ENCODE results near the gene COL5A3.

COL5A3 gene

DNA sequence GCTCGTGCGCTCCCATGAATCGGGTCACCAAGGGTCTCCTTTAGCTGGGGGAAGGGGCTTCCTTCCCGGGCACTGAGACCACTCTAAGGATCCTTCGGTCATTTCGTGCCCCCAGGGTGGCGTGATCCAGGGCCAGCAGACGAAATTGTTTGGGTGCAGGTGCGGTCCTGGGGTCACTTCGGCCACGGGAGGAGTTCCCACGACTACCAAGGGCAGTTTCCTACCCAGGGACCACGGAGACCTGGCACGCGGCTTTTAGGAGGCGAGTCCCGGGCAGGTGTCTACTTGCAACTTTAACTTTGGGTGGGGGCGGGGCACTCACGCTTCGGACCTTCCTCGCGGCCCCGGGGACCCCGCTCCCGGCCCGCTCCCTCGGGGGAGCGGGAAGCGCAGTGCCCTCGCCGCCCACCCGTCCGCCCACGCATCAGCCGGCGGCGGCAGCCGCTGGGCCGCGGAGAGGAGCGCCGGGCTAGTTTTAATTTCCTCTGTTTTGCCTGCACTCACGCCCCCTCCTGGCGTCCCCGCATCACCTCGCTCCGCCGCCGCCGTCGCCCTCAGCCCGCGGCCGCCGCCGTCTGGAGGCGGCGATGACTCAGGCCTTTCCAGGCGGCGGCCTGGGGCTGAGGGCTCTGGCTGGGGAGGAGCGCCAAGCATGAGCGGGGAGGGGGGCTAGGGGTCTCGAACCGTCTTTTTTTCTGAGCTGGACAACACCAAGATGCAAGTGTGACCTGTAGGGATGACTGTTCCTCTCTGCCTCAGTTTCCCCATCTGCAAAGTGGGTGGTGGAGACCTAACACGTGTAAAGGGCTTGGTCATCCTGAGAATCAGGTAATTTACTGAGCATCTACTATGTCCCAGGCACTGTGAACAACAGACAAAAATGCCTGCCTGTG lies 95.7 kb downstream of the COL5A3 start:
- peak overlapping the region; percentile 42; the same call in 1 of the 2 replicates for H3K27ac ChIP-seq
- TF ChIP-seq, protein P1, sequence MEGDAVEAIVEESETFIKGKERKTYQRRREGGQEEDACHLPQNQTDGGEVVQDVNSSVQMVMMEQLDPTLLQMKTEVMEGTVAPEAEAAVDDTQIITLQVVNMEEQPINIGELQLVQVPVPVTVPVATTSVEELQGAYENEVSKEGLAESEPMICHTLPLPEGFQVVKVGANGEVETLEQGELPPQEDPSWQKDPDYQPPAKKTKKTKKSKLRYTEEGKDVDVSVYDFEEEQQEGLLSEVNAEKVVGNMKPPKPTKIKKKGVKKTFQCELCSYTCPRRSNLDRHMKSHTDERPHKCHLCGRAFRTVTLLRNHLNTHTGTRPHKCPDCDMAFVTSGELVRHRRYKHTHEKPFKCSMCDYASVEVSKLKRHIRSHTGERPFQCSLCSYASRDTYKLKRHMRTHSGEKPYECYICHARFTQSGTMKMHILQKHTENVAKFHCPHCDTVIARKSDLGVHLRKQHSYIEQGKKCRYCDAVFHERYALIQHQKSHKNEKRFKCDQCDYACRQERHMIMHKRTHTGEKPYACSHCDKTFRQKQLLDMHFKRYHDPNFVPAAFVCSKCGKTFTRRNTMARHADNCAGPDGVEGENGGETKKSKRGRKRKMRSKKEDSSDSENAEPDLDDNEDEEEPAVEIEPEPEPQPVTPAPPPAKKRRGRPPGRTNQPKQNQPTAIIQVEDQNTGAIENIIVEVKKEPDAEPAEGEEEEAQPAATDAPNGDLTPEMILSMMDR (conservative IDR thresholded peaks at IDR 0.05), result peak; percentile 78

DNA sequence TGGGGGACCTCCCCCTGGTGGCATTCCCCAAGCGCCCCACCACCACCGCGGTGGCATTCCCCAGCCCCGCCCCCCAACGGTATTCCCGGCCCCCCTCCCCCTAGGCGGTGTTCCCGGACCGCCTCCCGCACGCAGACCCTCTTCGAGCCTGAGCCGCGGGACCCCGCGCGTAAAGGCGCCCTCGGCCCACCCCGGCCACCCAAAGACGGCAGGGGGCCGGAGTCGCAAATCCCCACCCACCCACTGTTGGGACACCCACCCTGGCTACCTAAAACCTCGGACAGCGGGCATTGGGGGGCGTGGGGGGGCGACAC lies 96.3 kb downstream of the COL5A3 start:
- TF ChIP-seq, protein P1 (conservative IDR thresholded peaks at IDR 0.05), result no peak
- peak overlapping the region; percentile 42; the same call in 1 of the 2 replicates for H3K27ac ChIP-seq

DNA sequence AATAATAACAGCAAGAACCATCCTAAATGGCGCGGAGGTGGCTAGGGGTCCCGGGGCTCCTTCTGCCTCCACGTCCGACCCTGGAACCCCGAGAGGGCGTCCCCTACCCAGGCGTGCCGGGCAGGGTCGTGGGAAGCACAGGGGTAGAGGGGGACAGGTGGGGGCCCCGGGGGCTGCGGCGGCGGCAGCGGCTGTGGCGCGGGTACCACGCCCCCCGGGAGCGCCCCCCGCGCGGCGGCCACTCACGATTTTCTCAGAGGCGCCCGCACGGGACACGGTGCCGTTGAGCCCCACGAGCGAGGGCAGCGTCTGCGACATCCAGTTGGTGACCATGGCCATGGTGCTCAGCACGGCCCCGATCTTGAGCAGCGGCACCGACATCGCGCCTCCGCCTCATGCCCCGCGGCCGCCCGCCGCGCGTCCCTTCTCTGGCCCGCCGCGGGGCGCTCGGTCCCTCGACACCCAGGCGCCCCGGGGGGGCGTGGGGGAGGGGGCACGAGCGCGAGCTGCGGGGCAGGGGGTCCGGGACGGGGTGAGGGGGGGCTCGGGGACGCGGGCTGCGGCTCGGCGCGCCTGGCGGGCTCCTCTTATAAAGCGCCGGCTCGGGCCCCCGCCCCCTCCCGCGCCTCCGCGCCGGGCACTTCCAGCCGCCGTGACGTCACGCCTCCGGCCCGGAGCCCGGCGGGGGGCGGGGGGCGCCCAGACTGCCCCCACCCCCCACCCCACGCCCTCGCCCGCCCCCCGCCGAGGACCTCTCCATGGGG lies 96.9 kb downstream of the COL5A3 start:
- H3K27ac ChIP-seq, result no peak overlapping the region; the same call in 1 of the 2 replicates
- TF ChIP-seq, protein P1 (conservative IDR thresholded peaks at IDR 0.05), result no peak

DNA sequence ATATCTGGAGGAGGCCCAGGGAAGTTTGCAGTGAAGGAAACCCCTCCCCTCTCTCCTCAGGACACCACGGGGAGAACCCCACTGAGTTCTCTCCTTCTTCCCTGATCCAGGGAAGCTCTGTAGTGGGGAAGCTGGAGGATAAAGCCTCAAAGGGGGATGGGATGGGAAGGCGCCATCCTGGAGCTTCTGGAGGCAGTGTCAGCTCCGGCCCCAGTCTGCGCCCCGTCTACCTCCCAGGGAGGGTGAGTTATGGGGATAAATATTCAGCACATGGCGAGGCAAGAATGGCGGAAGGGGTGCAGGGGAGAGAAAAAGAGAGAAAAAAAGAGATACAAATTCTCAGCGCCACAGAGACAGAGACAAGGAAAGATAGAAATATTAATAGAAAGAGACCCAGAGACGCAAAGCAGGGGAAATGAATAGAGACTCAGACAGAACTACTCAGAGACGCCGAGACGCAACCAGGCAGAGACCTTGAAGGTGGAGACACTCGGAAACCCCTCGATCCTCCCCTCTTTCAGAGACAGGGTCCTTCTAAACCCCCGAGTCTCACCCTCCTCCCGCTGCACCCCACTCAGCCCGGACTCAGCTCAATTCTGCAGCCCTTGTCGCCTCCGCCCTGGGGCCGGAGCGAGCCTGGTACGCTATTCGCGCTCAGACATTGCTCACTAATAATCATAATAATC lies 97.6 kb downstream of the COL5A3 start:
- TF ChIP-seq, protein P1 (conservative IDR thresholded peaks at IDR 0.05), result no peak
- no peak overlapping the region for H3K27ac ChIP-seq

DNA sequence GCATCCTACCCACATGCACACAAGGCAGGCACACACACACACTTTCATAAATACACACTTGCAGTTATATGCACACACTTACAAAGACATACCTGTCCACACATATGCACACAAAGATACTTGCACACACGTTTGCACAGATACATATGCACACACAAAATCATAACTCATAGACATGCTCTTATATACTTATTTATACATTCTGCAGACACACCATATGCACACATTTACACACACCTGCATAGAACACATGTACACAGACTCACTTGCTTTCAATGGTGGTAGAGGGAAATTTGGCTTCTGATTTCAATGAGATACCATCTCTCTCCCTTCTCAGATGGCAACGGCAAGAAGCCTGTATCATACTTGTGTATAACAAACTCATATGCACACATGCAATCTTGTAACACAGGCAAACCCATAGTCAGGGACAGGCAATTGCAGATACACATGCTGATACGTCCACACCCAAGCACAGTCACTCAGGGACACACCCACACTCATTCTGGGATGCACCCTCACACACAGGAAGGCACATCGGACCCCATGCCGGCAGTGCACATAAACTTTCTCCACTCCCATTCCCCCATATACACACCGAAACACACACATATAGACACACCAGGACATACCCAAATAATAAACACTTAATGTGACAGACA lies 98.6 kb downstream of the COL5A3 start:
- H3K27ac ChIP-seq, result no peak overlapping the region
- TF ChIP-seq, protein P1 (conservative IDR thresholded peaks at IDR 0.05), result no peak

DNA sequence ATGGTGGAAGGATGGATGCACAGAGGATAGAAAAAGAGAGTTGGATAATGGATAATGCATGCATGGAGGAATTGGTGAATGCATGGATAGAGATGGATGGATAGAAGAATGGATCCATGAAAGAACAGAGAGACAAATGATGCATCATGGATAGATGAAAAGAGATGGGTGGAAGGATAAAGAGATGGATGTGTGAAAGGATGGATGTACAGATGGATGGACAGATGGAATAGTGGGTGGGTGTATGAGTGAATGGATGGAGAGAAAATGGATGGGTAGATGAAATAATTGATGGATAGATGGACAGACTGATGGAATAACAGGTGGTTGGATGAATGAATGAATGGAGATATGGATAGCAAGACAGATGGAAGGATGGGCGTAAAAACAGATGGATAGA lies 99.7 kb downstream of the COL5A3 start:
- H3K27ac ChIP-seq, result no peak overlapping the region
- TF ChIP-seq, protein P1 (conservative IDR thresholded peaks at IDR 0.05), result no peak
